GM10266 (cell line): ENCODE measurements around the gene SLC2A13.
"Not testable (repeated sequence)": the region's sequence is repeated elsewhere in the genome, so short reads cannot be mapped to it uniquely, and the experiment has no call there.

ENCODE experiments used
- DNase-seq: peaks from one replicate; pipeline ENCODE4 v3.0.0; 2012; ENCODE audit errors: extremely low spot score
- CTCF ChIP-seq: IDR thresholded peaks from 2 replicates; pipeline ENCODE4 v1.5.1; 2012; ENCODE audit warnings: mild to moderate bottlenecking, low read depth; ENCODE audit not compliant: control insufficient read depth, insufficient read depth; ENCODE audit errors: missing control alignments

Gene SLC2A13

GRCh38 chr12:39763071-39763889 lies 342.6 kb downstream of the SLC2A13 start:
- no peak for TF ChIP-seq CTCF
- no peak for DNase-seq

GRCh38 chr12:39755478-39755877 lies 350.4 kb downstream of the SLC2A13 start:
- no peak for TF ChIP-seq CTCF
- no peak for DNase-seq

DNA sequence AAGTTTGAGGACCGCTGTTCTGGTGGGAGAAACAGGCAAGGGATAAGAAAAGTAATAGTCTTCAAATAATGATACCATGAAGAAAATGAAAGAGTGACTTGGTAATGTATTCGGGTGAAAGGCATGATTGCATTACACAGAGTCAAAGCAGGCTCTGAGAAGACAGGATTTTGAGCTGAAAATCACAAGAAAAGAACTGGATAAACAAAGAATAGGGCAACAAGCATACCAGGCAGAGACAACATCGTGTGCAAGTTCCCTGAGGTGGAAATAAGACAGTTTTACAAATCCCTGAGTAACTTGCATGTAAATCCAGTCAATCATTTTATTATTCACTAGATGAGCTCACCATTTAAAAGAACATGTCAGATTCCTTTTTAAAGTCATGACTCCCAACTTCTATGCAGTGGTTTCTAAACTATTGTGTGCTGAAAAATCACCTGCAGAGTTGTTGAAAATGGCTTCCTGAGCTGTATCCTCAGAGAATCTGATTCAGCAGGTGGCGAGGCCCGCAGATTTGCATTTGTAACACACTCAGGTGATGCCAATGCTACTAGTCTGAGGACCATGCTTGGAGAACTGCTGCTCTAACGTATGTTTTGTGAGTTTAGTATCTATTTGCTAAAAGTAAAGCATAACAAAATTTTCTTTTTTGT lies 353.3 kb downstream of the SLC2A13 start:
- no peak for DNase-seq
- TF ChIP-seq CTCF = no peak

- DNase-seq = not testable (repeated sequence)
Measured at GRCh38 chr12:39746151-39746550, 359.7 kb downstream of the SLC2A13 start.

DNA sequence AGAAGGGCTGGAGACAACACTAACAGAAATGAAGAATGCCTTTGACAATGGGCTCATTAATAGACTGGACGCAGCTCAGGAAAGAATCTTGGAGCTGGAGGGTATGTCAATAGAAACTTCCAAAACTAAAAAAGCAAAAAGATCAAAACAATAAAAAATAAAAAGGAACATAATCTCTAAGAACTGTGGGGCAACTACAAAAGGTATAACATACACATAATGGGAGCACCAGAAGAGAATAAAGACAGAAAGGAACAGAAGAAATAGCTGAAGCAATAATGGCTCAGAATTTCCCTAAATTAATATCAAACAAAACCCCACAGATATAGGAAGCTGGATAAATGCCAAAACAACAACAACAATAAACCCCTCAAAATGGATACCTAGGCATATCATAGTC lies 362.2 kb downstream of the SLC2A13 start:
- no peak for DNase-seq

GRCh38 chr12:39736406-39736805 lies 369.5 kb downstream of the SLC2A13 start:
- no peak for DNase-seq
- TF ChIP-seq CTCF = no peak

More for the DNA sequence above, 362.2 kb downstream of the SLC2A13 start:
- no peak for TF ChIP-seq CTCF

DNA sequence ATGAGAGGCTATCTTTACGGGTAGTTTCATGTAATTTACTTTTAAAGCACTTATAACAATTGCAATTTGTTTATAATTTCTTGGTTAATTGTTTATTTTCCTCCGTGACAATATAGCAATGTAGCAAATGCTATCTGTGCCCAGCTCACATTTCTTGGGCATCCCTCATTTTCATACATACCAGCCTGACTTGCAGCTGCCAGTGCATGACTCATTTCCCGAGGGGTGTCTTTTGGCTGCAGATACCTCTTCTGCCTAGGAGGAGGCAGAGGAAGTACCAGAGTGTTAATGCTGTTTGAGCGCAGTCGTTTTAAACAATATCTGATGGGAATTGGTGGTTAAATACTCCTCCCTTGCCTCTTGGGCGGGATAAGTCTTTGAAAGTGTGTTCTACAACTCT lies 382.1 kb downstream of the SLC2A13 start:
- no peak for DNase-seq
- no peak for TF ChIP-seq CTCF
